Activated naive CD8-positive, alpha-beta T cell treated with anti-CD3 and anti-CD28 coated beads, Interleukin-2, amount 10 ng/mL, durations not matched to agents 7 days and 5 days (primary cell): Measurements from ENCODE around the gene MOBP. TPM values are rescaled to one million over a fixed set of nuclear protein-coding genes. Genes with fewer than 3 reads are reported as not detected.
"Not testable (repeated sequence)": the region's sequence is repeated elsewhere in the genome, so short reads cannot be mapped to it uniquely, and the experiment has no call there.

Experiments used
- ATAC-seq: fragments of 150-1000 bp; cut with Tn5 transposase; one replicate; pipeline ENCODE4 v1.10.0; 2021; ENCODE audit warnings: low read depth, moderate library complexity
- POLR2A ChIA-PET: fragments of 350-600 bp; sonication (Branson Sonifier 250); formaldehyde crosslinking; loops from one replicate; lab custom pipeline; 2021; ENCODE audit warnings: antibody characterized with exemption; lab: Charles Lee
- DNase-seq: peaks from one replicate; pipeline ENCODE4 v3.0.0; 2021
- H3K27ac Mint-ChIP-seq: one replicate; pipeline ENCODE4 v1.8.0; 2022; ENCODE audit warnings: mild to moderate bottlenecking, mixed read lengths
- H3K27me3 Mint-ChIP-seq: one replicate; pipeline ENCODE4 v1.8.0; 2022; ENCODE audit warnings: mild to moderate bottlenecking, moderate library complexity, mixed read lengths
- H3K36me3 Mint-ChIP-seq: one replicate; pipeline ENCODE4 v1.8.0; 2021; ENCODE audit warnings: mild to moderate bottlenecking, mixed read lengths
- H3K4me1 Mint-ChIP-seq: one replicate; pipeline ENCODE4 v1.8.0; 2021; ENCODE audit warnings: mixed read lengths
- H3K4me3 Mint-ChIP-seq: one replicate; pipeline ENCODE4 v1.8.0; 2022; ENCODE audit warnings: mild to moderate bottlenecking, moderate library complexity, mixed read lengths
- H3K9me3 Mint-ChIP-seq: one replicate; pipeline ENCODE4 v1.8.0; 2021; ENCODE audit warnings: mixed read lengths
- total RNA-seq, 2 experiments: library from RNA; stranded (reverse); gene quantifications; one replicate each; pipeline ENCODE4 v1.2.3, GENCODE V29; 2021

Gene MOBP
- not detected for total RNA-seq

- no peaks in the 10 kb centered on the region for H3K9me3 Mint-ChIP-seq
- no peak within 1 kb of the TSS for H3K27ac Mint-ChIP-seq
- no peak within 1 kb of the TSS for H3K4me3 Mint-ChIP-seq
- peaks cover 27% of the 10 kb centered on the region for H3K27me3 Mint-ChIP-seq
- DNase-seq: no peak
- H3K4me1 Mint-ChIP-seq: no peaks in the 10 kb centered on the region
- no peak for ATAC-seq
- POLR2A ChIA-PET: no interaction called here
- no peaks in the 10 kb centered on the region for H3K36me3 Mint-ChIP-seq
Observed at GRCh38 chr3:39467394-39468107, at the start of gene MOBP. MOBP (plus strand) TSS chr3:39467680; CDS start chr3:39502070, 34,390 bp downstream.

GRCh38 chr3:39418556-39419225 is 48.8 kb upstream of the MOBP start:
- H3K9me3 Mint-ChIP-seq, H3K4me3 Mint-ChIP-seq, H3K27me3 Mint-ChIP-seq, H3K36me3 Mint-ChIP-seq, POLR2A ChIA-PET, DNase-seq, H3K4me1 Mint-ChIP-seq, ATAC-seq, H3K27ac Mint-ChIP-seq: not testable (repeated sequence)

- Mint-ChIP-seq H3K9me3 (no peaks in the 10 kb centered on the region), H3K27me3 (no peaks in the 10 kb centered on the region), H3K36me3 (peaks cover 1% of the 10 kb centered on the region), H3K27ac (no peak overlapping the region), H3K4me3 (no peak overlapping the region), H3K4me1 (no peaks in the 10 kb centered on the region)
- no peak for ATAC-seq
- POLR2A ChIA-PET: no interaction called here
- DNase-seq: no peak
Observed at GRCh38 chr3:39419742-39420315, 47.7 kb upstream of the MOBP start.

GRCh38 chr3:39420543-39420942 is 46.9 kb upstream of the MOBP start:
- H3K4me3 Mint-ChIP-seq: no peak overlapping the region
- no peak for ATAC-seq
- no peak overlapping the region for H3K27ac Mint-ChIP-seq
- peaks cover 1% of the 10 kb centered on the region for H3K36me3 Mint-ChIP-seq
- H3K27me3 Mint-ChIP-seq: no peaks in the 10 kb centered on the region
- DNase-seq: no peak
- POLR2A ChIA-PET: no interaction called here
- H3K4me1 Mint-ChIP-seq: no peaks in the 10 kb centered on the region
- no peaks in the 10 kb centered on the region for H3K9me3 Mint-ChIP-seq

- DNase-seq: no peak
- Mint-ChIP-seq H3K4me1 (no peaks in the 10 kb centered on the region), H3K27ac (no peak overlapping the region), H3K27me3 (no peaks in the 10 kb centered on the region), H3K9me3 (no peaks in the 10 kb centered on the region), H3K4me3 (no peak overlapping the region), H3K36me3 (no peaks in the 10 kb centered on the region)
- POLR2A ChIA-PET: interaction anchor here (0.9 kb wide), 1 partner anchor 14 kb away, joined by 6 read pairs; no protein-coding TSS in a partner anchor
- ATAC-seq: no peak
Observed at GRCh38 chr3:39423436-39423970, 44.0 kb upstream of the MOBP start.

- ATAC-seq: no peak
- POLR2A ChIA-PET: no interaction called here
- Mint-ChIP-seq H3K36me3 (no peaks in the 10 kb centered on the region), H3K4me3 (no peak overlapping the region), H3K27me3 (peaks cover 10% of the 10 kb centered on the region), H3K4me1 (no peaks in the 10 kb centered on the region), H3K9me3 (no peaks in the 10 kb centered on the region), H3K27ac (no peak overlapping the region)
- no peak for DNase-seq
Observed at GRCh38 chr3:39426312-39426711, 41.2 kb upstream of the MOBP start.

GRCh38 chr3:39427506-39427905 is 40.0 kb upstream of the MOBP start:
- H3K9me3 Mint-ChIP-seq: no peaks in the 10 kb centered on the region
- ATAC-seq (no peak), DNase-seq (no peak)
- no peak overlapping the region for H3K4me3 Mint-ChIP-seq
- no peak overlapping the region for H3K27ac Mint-ChIP-seq
- POLR2A ChIA-PET: interaction anchor here (0.6 kb wide), 1 partner anchor 111 kb away, joined by 3 read pairs; no protein-coding TSS in a partner anchor
- H3K36me3 Mint-ChIP-seq: no peaks in the 10 kb centered on the region
- peaks cover 10% of the 10 kb centered on the region for H3K27me3 Mint-ChIP-seq
- no peaks in the 10 kb centered on the region for H3K4me1 Mint-ChIP-seq

GRCh38 chr3:39428745-39429201 is 38.7 kb upstream of the MOBP start:
- POLR2A ChIA-PET: no interaction called here
- Mint-ChIP-seq H3K4me3 (no peak overlapping the region), H3K27ac (no peak overlapping the region), H3K36me3 (no peaks in the 10 kb centered on the region), H3K4me1 (peaks cover 1% of the 10 kb centered on the region), H3K27me3 (peaks cover 10% of the 10 kb centered on the region), H3K9me3 (no peaks in the 10 kb centered on the region)
- no peak for ATAC-seq
- no peak for DNase-seq

GRCh38 chr3:39429466-39429865 is 38.0 kb upstream of the MOBP start:
- H3K4me1 Mint-ChIP-seq: peaks cover 2% of the 10 kb centered on the region
- POLR2A ChIA-PET: no interaction called here

GRCh38 chr3:39432342-39432741 is 35.1 kb upstream of the MOBP start:
- Mint-ChIP-seq H3K36me3 (no peaks in the 10 kb centered on the region), H3K4me1 (peaks cover 2% of the 10 kb centered on the region), H3K4me3 (no peak overlapping the region), H3K27me3 (peaks cover 10% of the 10 kb centered on the region), H3K27ac (no peak overlapping the region), H3K9me3 (no peaks in the 10 kb centered on the region)
- POLR2A ChIA-PET: no interaction called here
- DNase-seq (no peak), ATAC-seq (no peak)

More at GRCh38 chr3:39429466-39429865, 38.0 kb upstream of the MOBP start:
- Mint-ChIP-seq H3K4me3 (no peak overlapping the region), H3K9me3 (no peaks in the 10 kb centered on the region), H3K27ac (no peak overlapping the region), H3K27me3 (peaks cover 10% of the 10 kb centered on the region), H3K36me3 (no peaks in the 10 kb centered on the region)
- DNase-seq (no peak), ATAC-seq (no peak)

- no peaks in the 10 kb centered on the region for H3K9me3 Mint-ChIP-seq
- H3K4me1 Mint-ChIP-seq: peaks cover 2% of the 10 kb centered on the region
- ATAC-seq (no peak), DNase-seq (no peak)
- H3K4me3 Mint-ChIP-seq: no peak overlapping the region
- POLR2A ChIA-PET: no interaction called here
- H3K27ac Mint-ChIP-seq: no peak overlapping the region
- H3K27me3 Mint-ChIP-seq: peaks cover 10% of the 10 kb centered on the region
- no peaks in the 10 kb centered on the region for H3K36me3 Mint-ChIP-seq
Observed at GRCh38 chr3:39433642-39434041, 33.8 kb upstream of the MOBP start.

GRCh38 chr3:39434574-39434973 is 32.9 kb upstream of the MOBP start:
- peaks cover 10% of the 10 kb centered on the region for H3K27me3 Mint-ChIP-seq
- peaks cover 2% of the 10 kb centered on the region for H3K4me1 Mint-ChIP-seq
- DNase-seq: no peak
- no peaks in the 10 kb centered on the region for H3K9me3 Mint-ChIP-seq
- POLR2A ChIA-PET: no interaction called here
- no peak overlapping the region for H3K4me3 Mint-ChIP-seq
- no peak overlapping the region for H3K27ac Mint-ChIP-seq
- ATAC-seq: peak; percentile 36
- H3K36me3 Mint-ChIP-seq: no peaks in the 10 kb centered on the region

- peaks cover 2% of the 10 kb centered on the region for H3K4me1 Mint-ChIP-seq
- H3K36me3 Mint-ChIP-seq: no peaks in the 10 kb centered on the region
- DNase-seq (no peak), ATAC-seq (no peak)
- H3K27me3 Mint-ChIP-seq: peaks cover 4% of the 10 kb centered on the region
- POLR2A ChIA-PET: no interaction called here
- no peak overlapping the region for H3K4me3 Mint-ChIP-seq
- no peaks in the 10 kb centered on the region for H3K9me3 Mint-ChIP-seq
- no peak overlapping the region for H3K27ac Mint-ChIP-seq
Observed at GRCh38 chr3:39435006-39435748, 32.3 kb upstream of the MOBP start.
